ENCODE data around the gene OPN1LW.

The OPN1LW gene

GRCh38 chrX:154116426-154117211, 27.4 kb upstream of the OPN1LW start:
- H2AFZ ChIP-seq (ENCODE audit: low read length, unreplicated experiment): no peak overlapping the region
- H3K27ac ChIP-seq (ENCODE audit: low read depth, low read length): no peak overlapping the region
- no peak overlapping the region for H3K4me3 ChIP-seq (ENCODE audit: low read depth, low read length)
- no peaks in the 10 kb centered on the region for H3K36me3 ChIP-seq (ENCODE audit: insufficient read depth, low read length)
- H3K27me3 ChIP-seq (ENCODE audit: insufficient read depth, low read length): no peaks in the 10 kb centered on the region
- no peaks in the 10 kb centered on the region for H3K4me1 ChIP-seq (ENCODE audit: control insufficient read depth, insufficient read depth, low read length, unreplicated experiment)
- H3K79me2 ChIP-seq (ENCODE audit: control insufficient read depth, insufficient read depth, low read length, unreplicated experiment): no peaks in the 10 kb centered on the region

- H3K4me1 ChIP-seq (ENCODE audit: control insufficient read depth, insufficient read depth, low read length, unreplicated experiment): no peaks in the 10 kb centered on the region
- no peaks in the 10 kb centered on the region for H3K27me3 ChIP-seq (ENCODE audit: insufficient read depth, low read length)
- no peaks in the 10 kb centered on the region for H3K36me3 ChIP-seq (ENCODE audit: insufficient read depth, low read length)
- no peak overlapping the region for H3K27ac ChIP-seq (ENCODE audit: low read depth, low read length)
- H2AFZ ChIP-seq (ENCODE audit: low read length, unreplicated experiment): no peak overlapping the region
- no peaks in the 10 kb centered on the region for H3K79me2 ChIP-seq (ENCODE audit: control insufficient read depth, insufficient read depth, low read length, unreplicated experiment)
- no peak overlapping the region for H3K4me3 ChIP-seq (ENCODE audit: low read depth, low read length)
These were observed 26.5 kb upstream of the OPN1LW start for GRCh38 chrX:154117566-154117965.

DNA sequence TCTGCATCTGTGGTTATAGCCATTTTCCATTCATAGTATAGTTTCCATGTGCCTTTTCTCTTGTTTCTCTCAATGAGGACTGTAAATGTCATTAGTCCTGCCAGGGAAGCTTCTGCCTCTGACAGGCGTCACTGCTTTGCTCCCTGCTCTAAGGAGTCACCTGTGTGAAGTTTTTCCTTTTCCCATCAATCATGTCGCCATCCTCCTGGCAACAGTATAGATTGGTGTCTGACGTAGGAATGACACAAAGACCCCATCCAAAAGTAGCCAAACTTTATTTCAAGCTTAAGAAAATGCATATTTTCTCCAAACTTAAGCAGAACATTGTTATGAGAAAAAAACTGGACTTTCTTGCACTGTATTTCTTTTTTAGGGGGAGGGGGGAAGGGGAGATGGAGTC, 23.5 kb upstream of the OPN1LW start:
- H3K4me3 ChIP-seq (ENCODE audit: low read depth, low read length): no peak overlapping the region
- H3K36me3 ChIP-seq (ENCODE audit: insufficient read depth, low read length): no peaks in the 10 kb centered on the region
- no peaks in the 10 kb centered on the region for H3K79me2 ChIP-seq (ENCODE audit: control insufficient read depth, insufficient read depth, low read length, unreplicated experiment)
- no peaks in the 10 kb centered on the region for H3K4me1 ChIP-seq (ENCODE audit: control insufficient read depth, insufficient read depth, low read length, unreplicated experiment)
- no peak overlapping the region for H3K27ac ChIP-seq (ENCODE audit: low read depth, low read length)
- H3K27me3 ChIP-seq (ENCODE audit: insufficient read depth, low read length): no peaks in the 10 kb centered on the region
- H2AFZ ChIP-seq (ENCODE audit: low read length, unreplicated experiment): no peak overlapping the region

GRCh38 chrX:154121207-154121606, 22.8 kb upstream of the OPN1LW start:
- no peak overlapping the region for H3K4me3 ChIP-seq (ENCODE audit: low read depth, low read length)
- H3K27ac ChIP-seq (ENCODE audit: low read depth, low read length): no peak overlapping the region
- H2AFZ ChIP-seq (ENCODE audit: low read length, unreplicated experiment): no peak overlapping the region
- no peaks in the 10 kb centered on the region for H3K4me1 ChIP-seq (ENCODE audit: control insufficient read depth, insufficient read depth, low read length, unreplicated experiment)
- H3K36me3 ChIP-seq (ENCODE audit: insufficient read depth, low read length): no peaks in the 10 kb centered on the region
- H3K27me3 ChIP-seq (ENCODE audit: insufficient read depth, low read length): no peaks in the 10 kb centered on the region
- H3K79me2 ChIP-seq (ENCODE audit: control insufficient read depth, insufficient read depth, low read length, unreplicated experiment): no peaks in the 10 kb centered on the region

- Histone ChIP-seq H3K4me1 (ENCODE audit: control insufficient read depth, insufficient read depth, low read length, unreplicated experiment) (no peaks in the 10 kb centered on the region), H2AFZ (ENCODE audit: low read length, unreplicated experiment) (no peak overlapping the region), H3K36me3 (ENCODE audit: insufficient read depth, low read length) (no peaks in the 10 kb centered on the region), H3K27me3 (ENCODE audit: insufficient read depth, low read length) (no peaks in the 10 kb centered on the region), H3K4me3 (ENCODE audit: low read depth, low read length) (no peak overlapping the region), H3K27ac (ENCODE audit: low read depth, low read length) (no peak overlapping the region), H3K79me2 (ENCODE audit: control insufficient read depth, insufficient read depth, low read length, unreplicated experiment) (no peaks in the 10 kb centered on the region)
These were observed 22.1 kb upstream of the OPN1LW start for GRCh38 chrX:154121961-154122360.

DNA sequence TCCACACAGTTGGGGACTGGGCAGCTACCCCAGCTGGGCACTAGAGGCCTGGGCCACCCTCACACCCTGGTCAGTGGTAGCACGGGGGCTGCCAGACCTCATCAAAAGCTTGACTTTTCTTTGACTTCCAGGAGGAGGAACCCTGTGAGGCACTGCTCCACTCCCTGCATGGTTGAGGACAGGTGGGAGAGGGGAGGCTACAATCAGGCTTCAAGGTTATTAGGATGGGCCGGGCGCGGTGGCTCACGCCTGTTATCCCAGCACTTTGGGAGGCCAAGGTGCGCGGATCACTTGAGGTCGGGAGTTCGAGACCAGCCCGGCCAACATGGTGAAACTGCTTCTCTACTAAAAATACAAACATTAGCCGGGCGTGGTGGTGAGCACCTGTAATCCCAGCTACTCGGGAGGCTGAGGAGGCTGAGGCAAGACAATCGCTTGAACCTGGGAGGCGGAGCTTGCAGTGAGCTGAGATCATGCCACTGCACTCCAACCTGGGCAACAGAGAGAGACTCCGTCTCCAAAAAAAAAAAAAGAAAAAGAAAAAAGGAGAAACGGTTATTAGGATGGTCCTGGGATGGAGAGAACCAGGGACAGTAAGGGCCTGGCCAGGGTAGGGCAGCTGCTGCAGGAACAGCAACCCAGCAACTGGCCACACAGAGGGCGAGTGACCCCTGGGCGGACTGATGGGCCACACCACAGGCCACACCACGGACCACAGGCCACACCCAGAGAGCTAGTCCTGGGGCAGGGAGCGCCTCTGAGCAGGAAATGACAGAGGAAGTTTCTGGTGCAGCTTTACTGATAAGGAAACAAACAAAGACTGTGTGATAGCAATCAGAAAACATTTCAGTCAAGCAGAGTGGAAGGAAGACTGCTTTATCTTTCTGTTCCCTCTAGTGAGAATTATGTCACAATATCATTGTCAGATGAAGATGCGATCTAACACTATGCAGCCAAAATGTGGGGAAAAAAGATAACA, 20.5 kb upstream of the OPN1LW start:
- Histone ChIP-seq H3K79me2 (ENCODE audit: control insufficient read depth, insufficient read depth, low read length, unreplicated experiment) (no peaks in the 10 kb centered on the region), H3K4me3 (ENCODE audit: low read depth, low read length) (no peak overlapping the region), H3K4me1 (ENCODE audit: control insufficient read depth, insufficient read depth, low read length, unreplicated experiment) (no peaks in the 10 kb centered on the region), H2AFZ (ENCODE audit: low read length, unreplicated experiment) (no peak overlapping the region), H3K27me3 (ENCODE audit: insufficient read depth, low read length) (no peaks in the 10 kb centered on the region), H3K27ac (ENCODE audit: low read depth, low read length) (no peak overlapping the region), H3K36me3 (ENCODE audit: insufficient read depth, low read length) (no peaks in the 10 kb centered on the region)

GRCh38 chrX:154125391-154126040, 18.5 kb upstream of the OPN1LW start:
- no peak overlapping the region for H3K4me3 ChIP-seq (ENCODE audit: low read depth, low read length)
- H3K36me3 ChIP-seq (ENCODE audit: insufficient read depth, low read length): no peaks in the 10 kb centered on the region
- H3K27me3 ChIP-seq (ENCODE audit: insufficient read depth, low read length): no peaks in the 10 kb centered on the region
- H3K4me1 ChIP-seq (ENCODE audit: control insufficient read depth, insufficient read depth, low read length, unreplicated experiment): no peaks in the 10 kb centered on the region
- no peak overlapping the region for H3K27ac ChIP-seq (ENCODE audit: low read depth, low read length)
- no peak overlapping the region for H2AFZ ChIP-seq (ENCODE audit: low read length, unreplicated experiment)
- H3K79me2 ChIP-seq (ENCODE audit: control insufficient read depth, insufficient read depth, low read length, unreplicated experiment): no peaks in the 10 kb centered on the region

- no peaks in the 10 kb centered on the region for H3K36me3 ChIP-seq (ENCODE audit: insufficient read depth, low read length)
- no peak overlapping the region for H3K27ac ChIP-seq (ENCODE audit: low read depth, low read length)
- H3K4me3 ChIP-seq (ENCODE audit: low read depth, low read length): no peak overlapping the region
- no peak overlapping the region for H2AFZ ChIP-seq (ENCODE audit: low read length, unreplicated experiment)
- H3K27me3 ChIP-seq (ENCODE audit: insufficient read depth, low read length): no peaks in the 10 kb centered on the region
- no peaks in the 10 kb centered on the region for H3K4me1 ChIP-seq (ENCODE audit: control insufficient read depth, insufficient read depth, low read length, unreplicated experiment)
- H3K79me2 ChIP-seq (ENCODE audit: control insufficient read depth, insufficient read depth, low read length, unreplicated experiment): no peaks in the 10 kb centered on the region
These were observed 17.9 kb upstream of the OPN1LW start for GRCh38 chrX:154126101-154126500.

- no peaks in the 10 kb centered on the region for H3K79me2 ChIP-seq (ENCODE audit: control insufficient read depth, insufficient read depth, low read length, unreplicated experiment)
- no peaks in the 10 kb centered on the region for H3K27me3 ChIP-seq (ENCODE audit: insufficient read depth, low read length)
- no peaks in the 10 kb centered on the region for H3K36me3 ChIP-seq (ENCODE audit: insufficient read depth, low read length)
- H3K27ac ChIP-seq (ENCODE audit: low read depth, low read length): no peak overlapping the region
- no peak overlapping the region for H3K4me3 ChIP-seq (ENCODE audit: low read depth, low read length)
- no peak overlapping the region for H2AFZ ChIP-seq (ENCODE audit: low read length, unreplicated experiment)
- no peaks in the 10 kb centered on the region for H3K4me1 ChIP-seq (ENCODE audit: control insufficient read depth, insufficient read depth, low read length, unreplicated experiment)
These were observed 12.1 kb upstream of the OPN1LW start for GRCh38 chrX:154131955-154132354.

DNA sequence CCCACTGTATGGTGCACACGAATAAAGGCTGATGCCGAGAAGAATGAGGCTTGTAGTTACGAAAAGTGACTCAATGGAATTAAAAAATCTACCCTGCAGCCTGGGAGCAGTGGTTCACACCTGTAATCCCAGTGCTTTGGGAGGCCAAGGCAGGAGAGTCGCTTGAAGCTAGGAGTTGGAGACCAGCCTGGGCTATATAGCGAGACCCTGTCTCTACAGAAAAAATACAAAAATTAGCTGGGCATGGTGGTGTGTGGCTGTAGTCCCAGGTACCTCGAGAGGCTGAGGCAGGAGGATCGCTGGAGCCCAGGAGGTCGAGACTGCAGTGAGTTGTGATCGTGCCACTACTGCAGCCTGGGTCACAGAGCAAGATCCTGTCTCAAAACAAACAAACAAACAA, 11.7 kb upstream of the OPN1LW start:
- no peak overlapping the region for H3K4me3 ChIP-seq (ENCODE audit: low read depth, low read length)
- H3K36me3 ChIP-seq (ENCODE audit: insufficient read depth, low read length): no peaks in the 10 kb centered on the region
- no peaks in the 10 kb centered on the region for H3K27me3 ChIP-seq (ENCODE audit: insufficient read depth, low read length)
- H3K79me2 ChIP-seq (ENCODE audit: control insufficient read depth, insufficient read depth, low read length, unreplicated experiment): no peaks in the 10 kb centered on the region
- no peak overlapping the region for H3K27ac ChIP-seq (ENCODE audit: low read depth, low read length)
- H3K4me1 ChIP-seq (ENCODE audit: control insufficient read depth, insufficient read depth, low read length, unreplicated experiment): no peaks in the 10 kb centered on the region
- no peak overlapping the region for H2AFZ ChIP-seq (ENCODE audit: low read length, unreplicated experiment)

All from ACC112 (cell line).